DOHH2 (cell line): ENCODE measurements around the gene TFPT.

Source experiments
- H3F3A ChIP-seq: fragments of 200-600 bp; sonication (generic), shearing (Covaris generic); 2 replicates; pipeline ENCODE4 v1.6.0; 2016; ENCODE audit warnings: antibody characterized with exemption, mild to moderate bottlenecking; ENCODE audit not compliant: control insufficient read depth, insufficient read depth
- H3K27ac ChIP-seq: fragments of 200-600 bp; sonication (generic); 2 replicates; pipeline ENCODE4 v1.5.1; 2014; ENCODE audit warnings: low read depth, mild to moderate bottlenecking, low read length, moderate library complexity
- H3K27me3 ChIP-seq: fragments of 200-600 bp; sonication (generic); 2 replicates; pipeline ENCODE4 v1.6.1; 2014; ENCODE audit warnings: mild to moderate bottlenecking, low read length, mixed read lengths; ENCODE audit not compliant: control insufficient read depth
- H3K36me3 ChIP-seq: fragments of 200-600 bp; sonication (generic); 2 replicates; pipeline ENCODE4 v1.6.1; 2014; ENCODE audit warnings: mild to moderate bottlenecking, low read length, moderate library complexity, mixed read lengths; ENCODE audit not compliant: control insufficient read depth
- H3K4me1 ChIP-seq: fragments of 200-600 bp; sonication (generic); 2 replicates; pipeline ENCODE4 v1.6.1; 2014; ENCODE audit warnings: mild to moderate bottlenecking, low read length, mixed read lengths; ENCODE audit not compliant: control insufficient read depth
- H3K4me2 ChIP-seq: fragments of 200-600 bp; sonication (generic); 2 replicates; pipeline ENCODE4 v1.6.0; 2014; ENCODE audit warnings: mild to moderate bottlenecking, low read length, moderate library complexity
- H3K4me3 ChIP-seq: fragments of 200-600 bp; sonication (generic); 2 replicates; pipeline ENCODE4 v1.5.1; 2014; ENCODE audit warnings: mild to moderate bottlenecking, low read length, mixed read lengths
- H3K79me2 ChIP-seq: fragments of 200-600 bp; sonication (generic); 2 replicates; pipeline ENCODE4 v1.6.1; 2014; ENCODE audit warnings: mild to moderate bottlenecking, low read length, mixed read lengths; ENCODE audit not compliant: control insufficient read depth
- H3K9me2 ChIP-seq: fragments of 200-600 bp; sonication (generic); replicated peaks from 2 replicates; pipeline ENCODE4 v1.6.1; 2014; ENCODE audit warnings: mild to moderate bottlenecking, low read length, mixed read lengths; ENCODE audit not compliant: control insufficient read depth
- H3K9me3 ChIP-seq: fragments of 200-600 bp; sonication (generic); 2 replicates; pipeline ENCODE4 v1.6.1; 2014; ENCODE audit warnings: antibody characterized with exemption, low read length, mixed read lengths; ENCODE audit not compliant: control insufficient read depth, insufficient read depth
- H4K20me1 ChIP-seq: fragments of 200-600 bp; sonication (generic); 2 replicates; pipeline ENCODE4 v1.6.0; 2014; ENCODE audit warnings: low read depth, mild to moderate bottlenecking, antibody characterized with exemption, low read length, moderate library complexity; ENCODE audit not compliant: control insufficient read depth, insufficient read depth
- CTCF ChIP-seq: fragments of 200-600 bp; sonication (generic); IDR thresholded peaks from one replicate; pipeline ENCODE4 v1.5.1; 2014; ENCODE audit warnings: antibody characterized with exemption, mild to moderate bottlenecking, low read depth, low read length; ENCODE audit not compliant: poor library complexity, severe bottlenecking
- EZH2phosphoT487 ChIP-seq: fragments of 200-600 bp; sonication (generic); IDR thresholded peaks from 2 replicates; pipeline ENCODE4 v1.6.1; 2017; ENCODE audit warnings: borderline replicate concordance, mild to moderate bottlenecking, antibody characterized with exemption, low read length, moderate library complexity, mixed read lengths

TFPT gene

GRCh38 chr19:54125713-54126112, 10.3 kb upstream of the TFPT start:
- TF ChIP-seq EZH2phosphoT487 (no peak), CTCF (no peak)
- Histone ChIP-seq H3K9me3 (no peaks in the 10 kb centered on the region), H4K20me1 (no peaks in the 10 kb centered on the region), H3K27ac (no peak overlapping the region), H3K4me1 (no peaks in the 10 kb centered on the region), H3K79me2 (no peaks in the 10 kb centered on the region), H3F3A (no peaks in the 10 kb centered on the region), H3K36me3 (peaks cover 71% of the 10 kb centered on the region), H3K4me3 (no peak overlapping the region), H3K27me3 (no peaks in the 10 kb centered on the region), H3K9me2 (no peaks in the 10 kb centered on the region), H3K4me2 (no peak overlapping the region)

GRCh38 chr19:54124393-54124792, 8.9 kb upstream of the TFPT start:
- Histone ChIP-seq H3K27me3 (no peaks in the 10 kb centered on the region), H3K4me1 (no peaks in the 10 kb centered on the region), H3K4me3 (no peak overlapping the region), H3K36me3 (peaks cover 75% of the 10 kb centered on the region), H3K9me2 (no peaks in the 10 kb centered on the region), H3K79me2 (no peaks in the 10 kb centered on the region), H4K20me1 (no peaks in the 10 kb centered on the region), H3K27ac (no peak overlapping the region), H3F3A (no peaks in the 10 kb centered on the region), H3K9me3 (no peaks in the 10 kb centered on the region), H3K4me2 (no peak overlapping the region)
- TF ChIP-seq CTCF (no peak), EZH2phosphoT487 (no peak)

GRCh38 chr19:54123682-54124081, 8.2 kb upstream of the TFPT start:
- H3K9me3 ChIP-seq = no peaks in the 10 kb centered on the region
- H3K27ac ChIP-seq = no peak overlapping the region
- no peaks in the 10 kb centered on the region for H3K9me2 ChIP-seq
- no peak overlapping the region for H3K4me2 ChIP-seq
- no peaks in the 10 kb centered on the region for H3K27me3 ChIP-seq
- H3F3A ChIP-seq = no peaks in the 10 kb centered on the region
- H4K20me1 ChIP-seq = no peaks in the 10 kb centered on the region
- no peak overlapping the region for H3K4me3 ChIP-seq
- H3K36me3 ChIP-seq = peaks cover 70% of the 10 kb centered on the region
- H3K79me2 ChIP-seq = no peaks in the 10 kb centered on the region
- TF ChIP-seq EZH2phosphoT487 (no peak), CTCF (no peak)
- H3K4me1 ChIP-seq = no peaks in the 10 kb centered on the region

GRCh38 chr19:54121259-54121658, 5.8 kb upstream of the TFPT start:
- Histone ChIP-seq H3K27ac (no peak overlapping the region), H3K4me2 (no peak overlapping the region), H3F3A (no peaks in the 10 kb centered on the region; the same call in 1 of the 2 replicates), H3K4me3 (no peak overlapping the region), H3K79me2 (peaks cover 20% of the 10 kb centered on the region), H3K36me3 (peaks cover 65% of the 10 kb centered on the region), H3K9me3 (no peaks in the 10 kb centered on the region), H3K4me1 (peaks cover 10% of the 10 kb centered on the region), H3K27me3 (no peaks in the 10 kb centered on the region), H3K9me2 (no peaks in the 10 kb centered on the region), H4K20me1 (no peaks in the 10 kb centered on the region)
- TF ChIP-seq CTCF (no peak), EZH2phosphoT487 (no peak)
